Uterus (tissue), 2 donors: ENCODE results near the gene PPP6R2.

ENCODE experiments used
- POLR2A ChIP-seq, 2 donors: fragments of 450-650 bp; IDR thresholded peaks; one replicate each; pipeline ENCODE4 v1.6.1; 2016; ENCODE audit warnings: antibody characterized with exemption in 2 of 2, mild to moderate bottlenecking in 1 of 2, moderate library complexity in 1 of 2
- TF ChIP-seq, protein P1 (sequence below), 4 experiments: fragments of 200-600 bp in 2 of 4; fragments of 450-650 bp in 2 of 4; sonication (generic) in 2 of 4; IDR thresholded peaks; one replicate each; pipeline ENCODE4 v1.5.1; 2016 to 2019; ENCODE audit warnings: antibody characterized with exemption in 4 of 4, mild to moderate bottlenecking in 2 of 4, moderate library complexity in 1 of 4

DNA sequence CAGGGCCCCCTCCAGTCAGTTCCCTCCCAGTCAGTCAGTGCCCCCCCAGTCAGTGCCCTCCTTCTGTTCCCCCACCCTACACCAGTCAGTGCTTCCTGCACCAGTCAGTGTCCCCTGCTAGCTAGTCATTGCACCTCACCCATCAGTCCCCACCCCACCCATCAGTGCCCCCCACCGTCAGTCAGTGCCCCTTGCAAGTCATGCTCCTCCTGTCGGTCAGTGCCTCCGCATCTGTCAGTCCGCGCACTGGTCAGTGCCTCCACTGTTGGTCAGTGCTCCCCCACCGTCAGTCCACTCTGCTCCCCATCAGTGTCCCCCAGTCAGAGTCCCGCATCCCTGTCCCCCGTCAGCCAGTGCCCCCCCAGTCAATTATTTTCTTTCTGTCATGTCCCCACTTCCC, 3.3 kb downstream of the PPP6R2 start:
- TF ChIP-seq, protein P1, sequence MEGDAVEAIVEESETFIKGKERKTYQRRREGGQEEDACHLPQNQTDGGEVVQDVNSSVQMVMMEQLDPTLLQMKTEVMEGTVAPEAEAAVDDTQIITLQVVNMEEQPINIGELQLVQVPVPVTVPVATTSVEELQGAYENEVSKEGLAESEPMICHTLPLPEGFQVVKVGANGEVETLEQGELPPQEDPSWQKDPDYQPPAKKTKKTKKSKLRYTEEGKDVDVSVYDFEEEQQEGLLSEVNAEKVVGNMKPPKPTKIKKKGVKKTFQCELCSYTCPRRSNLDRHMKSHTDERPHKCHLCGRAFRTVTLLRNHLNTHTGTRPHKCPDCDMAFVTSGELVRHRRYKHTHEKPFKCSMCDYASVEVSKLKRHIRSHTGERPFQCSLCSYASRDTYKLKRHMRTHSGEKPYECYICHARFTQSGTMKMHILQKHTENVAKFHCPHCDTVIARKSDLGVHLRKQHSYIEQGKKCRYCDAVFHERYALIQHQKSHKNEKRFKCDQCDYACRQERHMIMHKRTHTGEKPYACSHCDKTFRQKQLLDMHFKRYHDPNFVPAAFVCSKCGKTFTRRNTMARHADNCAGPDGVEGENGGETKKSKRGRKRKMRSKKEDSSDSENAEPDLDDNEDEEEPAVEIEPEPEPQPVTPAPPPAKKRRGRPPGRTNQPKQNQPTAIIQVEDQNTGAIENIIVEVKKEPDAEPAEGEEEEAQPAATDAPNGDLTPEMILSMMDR (IDR thresholded peaks at IDR 0.05) = no peak
- no peak for TF ChIP-seq POLR2A (IDR thresholded peaks at IDR 0.05)
